Stimulated activated CD4-positive, alpha-beta T cell treated with anti-CD3 and anti-CD28 coated beads, Interleukin-4, amount 100 ng/mL, for 4 hours (primary cell): ENCODE measurements around the gene C9orf57.
"Not testable (repeated sequence)": the region's sequence is repeated elsewhere in the genome, so short reads cannot be mapped to it uniquely, and the experiment has no call there.

Experiments used
- DNase-seq, 2 experiments: peaks; one replicate each; pipeline ENCODE4 v3.0.0-alpha.2; 2020

Gene C9orf57

GRCh38 chr9:72060513-72060912, at the start of gene C9orf57:
C9orf57 (minus strand) TSS chr9:72060613; CDS start chr9:72059331, 1,282 bp downstream.
- DNase-seq: no peak

GRCh38 chr9:72102520-72102919, 42.1 kb upstream of the C9orf57 start:
- DNase-seq: no peak

- DNase-seq: not testable (repeated sequence)
These were observed 35.1 kb upstream of the C9orf57 start for GRCh38 chr9:72095520-72095919.

- DNase-seq: no peak
These were observed 32.4 kb upstream of the C9orf57 start for GRCh38 chr9:72092820-72093219.

- DNase-seq: no peak
These were observed 29.2 kb upstream of the C9orf57 start for GRCh38 chr9:72089451-72090130.

GRCh38 chr9:72082536-72082935, 22.1 kb upstream of the C9orf57 start:
- DNase-seq: no peak

GRCh38 chr9:72074666-72075065, 14.3 kb upstream of the C9orf57 start:
- not testable (repeated sequence) for DNase-seq

- no peak for DNase-seq
These were observed 4.7 kb upstream of the C9orf57 start for GRCh38 chr9:72065076-72065475.

GRCh38 chr9:72052122-72052521, 8.3 kb downstream of the C9orf57 start:
- DNase-seq: no peak

- no peak for DNase-seq
These were observed 11.6 kb downstream of the C9orf57 start for GRCh38 chr9:72048850-72049249.

GRCh38 chr9:72046630-72047456, 13.6 kb downstream of the C9orf57 start:
- no peak for DNase-seq

- DNase-seq: no peak
These were observed 16.3 kb downstream of the C9orf57 start for GRCh38 chr9:72044095-72044494.

- no peak for DNase-seq
These were observed 16.8 kb downstream of the C9orf57 start for GRCh38 chr9:72043576-72043975.

GRCh38 chr9:72042928-72043327, 17.5 kb downstream of the C9orf57 start:
- no peak for DNase-seq

GRCh38 chr9:72041775-72042194, 18.6 kb downstream of the C9orf57 start:
- no peak for DNase-seq

GRCh38 chr9:72041369-72041768, 19.0 kb downstream of the C9orf57 start:
- no peak for DNase-seq

- DNase-seq: no peak
These were observed 20.9 kb downstream of the C9orf57 start for GRCh38 chr9:72039532-72039931.

GRCh38 chr9:72038890-72039410, 21.5 kb downstream of the C9orf57 start:
- peak; percentile 41 to 58 for DNase-seq

GRCh38 chr9:72038408-72038807, 22.0 kb downstream of the C9orf57 start:
- DNase-seq: no peak

- no peak for DNase-seq
These were observed 22.8 kb downstream of the C9orf57 start for GRCh38 chr9:72037571-72037970.

GRCh38 chr9:72030767-72031166, 29.6 kb downstream of the C9orf57 start:
- DNase-seq: no peak

GRCh38 chr9:72029986-72030385, 30.4 kb downstream of the C9orf57 start:
- no peak for DNase-seq

GRCh38 chr9:72025906-72026305, 34.5 kb downstream of the C9orf57 start:
- no peak for DNase-seq

GRCh38 chr9:72023596-72023995, 36.8 kb downstream of the C9orf57 start:
- DNase-seq: no peak
